Breast epithelium (tissue), 3 donors: Measurements from ENCODE around the gene RGS12.

Experiments
- CTCF ChIP-seq, 3 donors: fragments of 450-650 bp; IDR thresholded peaks; one replicate each; pipeline ENCODE4 v1.5.1; 2016 to 2017; ENCODE audit warnings: antibody characterized with exemption in 3 of 3, mild to moderate bottlenecking in 3 of 3, moderate library complexity in 3 of 3
- POLR2A ChIP-seq: fragments of 450-650 bp; IDR thresholded peaks from one replicate; pipeline ENCODE4 v1.6.1; 2016; ENCODE audit warnings: antibody characterized with exemption, mild to moderate bottlenecking, moderate library complexity
- POLR2AphosphoS5 ChIP-seq, 3 donors: sonication (generic); formaldehyde crosslinking; IDR thresholded peaks; one replicate each; pipeline ENCODE4 v1.6.1; 2017; ENCODE audit warnings: antibody characterized with exemption in 3 of 3

GRCh38 chr4:3342182-3342854 is 49.5 kb downstream of the RGS12 start:
- TF ChIP-seq CTCF (IDR thresholded peaks at IDR 0.05): no peak
- TF ChIP-seq POLR2A: no peak
- TF ChIP-seq POLR2AphosphoS5 (IDR thresholded peaks at IDR 0.05): no peak
